ENCODE measurements around the gene MUSK. TPM values are rescaled to one million over a fixed set of nuclear protein-coding genes. Genes with fewer than 3 reads are reported as not detected.

Gene MUSK
- total RNA-seq, 1 donor from 2014 or later: under 0.01 TPM

DNA sequence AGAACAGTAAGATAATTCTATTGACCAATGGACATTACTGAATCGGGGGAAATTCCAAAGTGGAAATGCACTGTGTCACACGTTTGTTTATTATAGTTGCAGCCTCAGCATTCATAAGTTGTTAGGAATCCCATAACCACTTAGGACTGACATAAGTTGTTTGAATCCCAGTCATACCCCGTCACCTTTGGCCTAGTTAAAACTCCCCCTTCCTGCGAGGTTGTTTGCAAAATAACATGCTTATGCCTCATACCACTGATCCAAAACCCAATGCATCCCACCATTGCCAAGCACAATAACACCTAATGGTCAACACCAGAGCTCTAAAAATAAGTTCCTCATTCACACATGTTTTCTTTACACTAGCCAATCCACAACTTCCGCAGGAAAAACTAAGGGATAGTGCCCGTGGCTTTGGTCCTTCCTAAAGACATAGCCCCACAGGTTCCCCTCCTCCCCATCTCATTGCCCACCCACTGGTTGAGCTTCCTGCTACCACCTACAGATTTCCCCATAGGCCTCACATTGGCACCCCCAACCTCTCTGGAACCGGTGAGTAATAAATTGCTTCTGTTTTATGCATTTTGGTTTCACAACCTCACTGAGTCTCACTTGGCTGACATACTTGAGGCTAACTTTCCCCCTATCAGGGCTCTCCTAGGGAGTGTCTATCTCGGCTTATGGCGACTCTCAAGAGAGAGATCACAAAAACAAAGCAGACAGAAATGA lies 42.3 kb upstream of the MUSK start:
- Histone ChIP-seq H3K36me3 (ENCODE audit: control insufficient read depth, insufficient read depth, low read length) (no peaks in the 10 kb centered on the region), H3K27me3 (ENCODE audit: control insufficient read depth, insufficient read depth, low read length) (no peaks in the 10 kb centered on the region), H3K4me3 (ENCODE audit: low read depth, low read length) (no peak overlapping the region)
- FAIRE-seq: no peak
- TF ChIP-seq, protein P1, sequence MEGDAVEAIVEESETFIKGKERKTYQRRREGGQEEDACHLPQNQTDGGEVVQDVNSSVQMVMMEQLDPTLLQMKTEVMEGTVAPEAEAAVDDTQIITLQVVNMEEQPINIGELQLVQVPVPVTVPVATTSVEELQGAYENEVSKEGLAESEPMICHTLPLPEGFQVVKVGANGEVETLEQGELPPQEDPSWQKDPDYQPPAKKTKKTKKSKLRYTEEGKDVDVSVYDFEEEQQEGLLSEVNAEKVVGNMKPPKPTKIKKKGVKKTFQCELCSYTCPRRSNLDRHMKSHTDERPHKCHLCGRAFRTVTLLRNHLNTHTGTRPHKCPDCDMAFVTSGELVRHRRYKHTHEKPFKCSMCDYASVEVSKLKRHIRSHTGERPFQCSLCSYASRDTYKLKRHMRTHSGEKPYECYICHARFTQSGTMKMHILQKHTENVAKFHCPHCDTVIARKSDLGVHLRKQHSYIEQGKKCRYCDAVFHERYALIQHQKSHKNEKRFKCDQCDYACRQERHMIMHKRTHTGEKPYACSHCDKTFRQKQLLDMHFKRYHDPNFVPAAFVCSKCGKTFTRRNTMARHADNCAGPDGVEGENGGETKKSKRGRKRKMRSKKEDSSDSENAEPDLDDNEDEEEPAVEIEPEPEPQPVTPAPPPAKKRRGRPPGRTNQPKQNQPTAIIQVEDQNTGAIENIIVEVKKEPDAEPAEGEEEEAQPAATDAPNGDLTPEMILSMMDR (IDR thresholded peaks at IDR 0.05; ENCODE audit: insufficient read depth, low read length, severe bottlenecking): no peak
- DNase-seq (ENCODE audit: low read depth): peak; percentile 40

DNA sequence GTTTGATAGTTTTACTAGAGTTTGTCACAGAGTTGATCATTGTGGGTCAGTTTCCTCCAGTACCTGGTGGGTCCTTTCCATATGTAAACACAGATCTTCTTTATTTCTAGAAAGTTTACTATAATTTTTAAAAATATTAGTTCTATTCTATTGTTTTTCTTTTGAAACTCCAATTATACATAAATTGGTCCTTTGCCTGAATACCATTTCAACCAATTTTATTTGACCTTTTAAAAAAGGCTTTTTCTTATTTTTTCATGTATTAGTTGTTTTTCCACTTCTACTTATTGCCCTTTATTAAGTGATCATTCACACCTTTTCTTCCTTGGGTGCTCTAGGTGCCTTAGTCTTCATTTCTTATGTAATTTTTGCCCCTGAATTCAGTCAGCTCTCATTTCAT lies 33.0 kb upstream of the MUSK start:
- no peaks in the 10 kb centered on the region for H3K36me3 ChIP-seq (ENCODE audit: control insufficient read depth, insufficient read depth, low read length)
- H3K27me3 ChIP-seq (ENCODE audit: control insufficient read depth, insufficient read depth, low read length): no peaks in the 10 kb centered on the region
- H3K4me3 ChIP-seq (ENCODE audit: low read depth, low read length): no peak overlapping the region
- TF ChIP-seq, protein P1 (IDR thresholded peaks at IDR 0.05; ENCODE audit: insufficient read depth, low read length, severe bottlenecking): no peak
- DNase-seq (ENCODE audit: low read depth) (no peak), FAIRE-seq (no peak)

DNA sequence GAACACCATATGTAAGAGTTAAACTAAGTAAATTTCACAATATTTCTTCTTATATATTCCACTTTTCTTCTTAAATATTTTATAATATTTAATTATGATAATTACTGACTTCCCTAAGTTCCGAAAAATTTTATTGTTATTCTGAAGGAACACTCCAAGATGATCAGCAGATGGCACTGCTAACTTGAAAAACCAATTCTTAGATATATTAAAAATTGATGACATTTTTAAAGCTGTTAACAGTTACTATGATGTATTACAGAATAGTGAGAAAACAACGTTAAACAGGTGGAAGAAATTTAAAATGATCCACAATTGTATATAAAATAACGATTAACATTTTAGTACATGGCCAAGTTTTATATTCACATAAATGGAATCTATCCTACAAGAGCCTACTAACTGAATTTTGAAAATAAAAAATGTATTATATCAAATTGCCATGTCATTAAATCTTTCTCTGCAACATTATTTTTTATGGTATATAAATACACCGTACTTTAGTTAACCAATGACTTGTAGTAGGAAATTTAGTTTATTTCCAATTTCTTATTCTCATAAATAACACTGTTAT lies 30.1 kb upstream of the MUSK start:
- TF ChIP-seq, protein P1 (IDR thresholded peaks at IDR 0.05; ENCODE audit: insufficient read depth, low read length, severe bottlenecking): no peak
- DNase-seq (ENCODE audit: low read depth) (peak; percentile 49), FAIRE-seq (no peak)
- no peaks in the 10 kb centered on the region for H3K27me3 ChIP-seq (ENCODE audit: control insufficient read depth, insufficient read depth, low read length)
- H3K36me3 ChIP-seq (ENCODE audit: control insufficient read depth, insufficient read depth, low read length): no peaks in the 10 kb centered on the region
- no peak overlapping the region for H3K4me3 ChIP-seq (ENCODE audit: low read depth, low read length)

DNA sequence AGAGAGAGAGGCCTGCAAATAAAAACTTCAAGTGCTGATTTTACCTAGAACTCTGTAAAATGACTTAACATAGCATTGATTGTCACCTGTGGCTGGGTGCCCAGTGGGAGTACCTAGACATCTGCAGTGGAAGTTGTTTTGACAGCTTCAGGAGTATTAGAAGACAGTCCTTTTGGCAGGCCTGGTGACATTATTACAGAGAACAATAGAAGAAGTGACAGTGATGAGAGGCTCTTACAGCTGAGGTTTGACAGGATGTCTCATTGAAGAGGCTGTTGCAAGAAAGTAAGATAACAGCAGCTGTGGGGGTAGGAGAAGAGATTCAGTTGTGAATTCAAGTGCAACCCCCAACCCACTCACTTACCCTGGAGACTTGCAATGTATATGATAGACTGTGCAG lies 27.9 kb upstream of the MUSK start:
- TF ChIP-seq, protein P1 (IDR thresholded peaks at IDR 0.05; ENCODE audit: insufficient read depth, low read length, severe bottlenecking): no peak
- no peak overlapping the region for H3K4me3 ChIP-seq (ENCODE audit: low read depth, low read length)
- H3K27me3 ChIP-seq (ENCODE audit: control insufficient read depth, insufficient read depth, low read length): no peaks in the 10 kb centered on the region
- DNase-seq (ENCODE audit: low read depth): no peak
- H3K36me3 ChIP-seq (ENCODE audit: control insufficient read depth, insufficient read depth, low read length): no peaks in the 10 kb centered on the region
- FAIRE-seq: no peak

DNA sequence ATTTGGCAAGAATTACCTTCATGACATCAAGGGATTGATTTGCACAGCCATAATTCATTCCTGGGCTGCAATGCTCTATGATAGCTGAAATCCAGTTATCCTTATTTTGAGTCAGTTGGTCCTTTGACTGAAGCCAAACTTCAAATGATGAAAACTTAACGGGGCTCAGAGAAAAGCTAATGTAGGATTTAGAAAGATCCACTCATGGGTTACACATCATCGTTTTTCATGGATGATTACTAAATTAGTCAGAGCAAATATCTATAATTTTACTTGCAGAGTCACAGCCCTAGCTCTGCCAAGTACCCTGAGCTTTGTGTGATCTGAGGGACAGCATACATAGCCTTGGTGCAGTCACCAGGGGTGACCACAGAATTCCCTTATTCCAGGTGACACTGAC lies 27.3 kb upstream of the MUSK start:
- no peaks in the 10 kb centered on the region for H3K27me3 ChIP-seq (ENCODE audit: control insufficient read depth, insufficient read depth, low read length)
- H3K4me3 ChIP-seq (ENCODE audit: low read depth, low read length): no peak overlapping the region
- H3K36me3 ChIP-seq (ENCODE audit: control insufficient read depth, insufficient read depth, low read length): no peaks in the 10 kb centered on the region
- FAIRE-seq (no peak), DNase-seq (ENCODE audit: low read depth) (peak; percentile 70)
- TF ChIP-seq, protein P1 (IDR thresholded peaks at IDR 0.05; ENCODE audit: insufficient read depth, low read length, severe bottlenecking): no peak
